Measurements from ENCODE around the gene RPL37A.

Gene RPL37A

DNA sequence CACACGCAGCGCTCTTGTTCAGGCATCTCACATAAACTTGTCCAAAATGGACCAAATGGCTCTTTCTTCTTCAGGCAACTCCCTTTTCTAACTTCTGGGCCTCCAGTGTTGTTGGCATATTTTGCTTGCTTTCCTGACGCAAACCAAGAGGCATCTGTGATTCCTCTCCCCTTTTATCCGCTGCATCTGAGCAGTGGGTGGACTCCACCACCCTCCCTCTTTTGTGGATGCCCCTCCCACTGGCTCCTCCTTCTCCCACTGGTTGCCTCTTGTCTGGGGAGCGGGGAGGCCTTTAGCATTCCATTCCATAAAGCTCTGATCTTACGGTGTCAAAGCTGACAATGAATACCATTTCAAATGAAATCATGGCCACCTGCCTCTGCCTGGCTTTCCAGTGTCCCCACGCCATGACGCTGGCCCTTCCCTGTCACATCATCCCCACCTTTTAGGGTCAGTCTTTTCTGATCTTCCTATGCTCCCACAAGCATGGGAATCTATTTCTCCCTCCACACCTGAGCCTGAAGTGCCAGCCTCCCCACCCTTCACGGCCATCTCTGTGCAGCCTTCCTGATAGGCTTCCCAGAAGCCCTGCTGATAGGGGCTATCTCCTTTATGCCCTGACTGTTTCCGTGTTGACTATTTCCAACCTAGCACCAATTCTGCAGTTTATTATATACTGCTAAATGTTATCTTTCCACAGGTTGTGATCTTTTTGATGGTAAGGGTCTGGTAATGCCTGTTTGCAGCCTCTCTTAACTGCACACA is 51.5 kb downstream of the RPL37A start:
- DNase-seq: no peak

DNA sequence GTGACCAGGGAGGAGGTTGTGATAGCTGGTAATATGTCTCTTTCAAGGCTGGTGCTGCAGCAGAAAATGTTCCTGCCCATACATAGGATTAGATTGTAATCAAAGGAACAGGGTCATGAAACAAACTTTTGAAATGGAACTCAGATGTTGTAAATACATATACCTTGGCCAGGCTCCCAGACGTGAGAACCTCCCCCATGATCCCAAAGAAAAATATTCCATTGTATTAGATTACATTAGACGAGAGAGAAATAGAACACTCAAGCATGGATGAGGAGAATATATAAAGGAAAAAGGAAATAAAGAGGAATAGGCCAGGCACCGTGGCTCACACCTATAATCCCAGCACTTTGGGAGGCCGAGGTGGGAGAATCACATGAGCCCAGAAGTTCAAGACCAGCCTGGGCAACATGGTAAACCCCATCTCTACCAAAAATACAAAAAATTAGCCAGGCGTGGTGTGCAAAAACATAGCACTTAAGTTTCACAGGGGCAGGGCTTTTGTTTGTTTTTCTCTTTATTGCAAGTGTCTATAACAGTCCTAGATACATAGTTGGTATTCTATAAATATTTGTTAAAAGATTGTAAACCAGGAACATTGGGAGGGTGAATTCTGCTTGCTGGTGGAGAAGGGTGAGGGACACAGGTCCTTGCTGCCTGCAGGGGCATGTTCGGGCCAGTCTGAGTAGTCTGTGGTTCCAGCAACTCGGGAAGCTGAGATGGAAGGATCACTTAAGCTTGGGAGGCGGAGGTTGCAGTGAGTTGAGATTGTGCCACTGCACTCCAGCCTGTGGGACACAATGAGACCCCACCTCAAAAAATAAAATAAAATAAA is 52.8 kb downstream of the RPL37A start:
- DNase-seq: no peak

DNA sequence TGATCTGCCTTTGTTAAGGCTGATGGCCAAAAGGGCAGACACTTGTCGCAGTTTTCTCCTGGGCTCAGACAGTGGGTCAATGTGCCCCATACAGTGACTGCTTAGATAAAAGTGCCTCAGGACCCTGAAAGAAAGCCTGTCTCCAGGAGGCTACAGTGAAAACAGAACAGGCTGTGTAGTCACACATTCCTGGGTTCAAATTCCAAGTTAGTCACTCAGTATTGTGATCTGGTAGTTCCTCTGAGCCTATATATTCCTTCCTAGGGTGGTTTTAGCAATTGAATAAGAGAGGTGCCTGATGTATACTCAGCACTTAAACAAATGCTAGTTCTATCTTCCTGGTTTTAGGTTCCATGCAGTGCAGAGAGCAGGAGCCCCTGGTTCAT is 54.4 kb downstream of the RPL37A start:
- no peak for DNase-seq

All from stimulated activated CD4-positive, alpha-beta T cell treated with anti-CD3 and anti-CD28 coated beads, Interleukin-4, amount 100 ng/mL, for 1 hour (primary cell).